GM13976 (cell line): Measurements from ENCODE around the gene UNC5A.

Experiments
- DNase-seq: peaks from one replicate; pipeline ENCODE4 v3.0.0; 2012; ENCODE audit warnings: low spot score
- in situ Hi-C: fragments of 300-500 bp; cut with MboI; formaldehyde crosslinking; loops from one replicate; pipeline ENCODE4 v1.12.0; 2022; ENCODE audit warnings: low sequenced_read_pairs, mixed read lengths, inconsistent platforms; ENCODE audit not compliant: unreplicated experiment
- TF ChIP-seq, protein P1 (sequence below): IDR thresholded peaks from 2 replicates; pipeline ENCODE4 v1.5.1; 2012; ENCODE audit warnings: borderline replicate concordance, mild to moderate bottlenecking; ENCODE audit not compliant: insufficient read depth; ENCODE audit errors: extremely low read depth, missing control alignments, control extremely low read depth

Gene UNC5A

DNA sequence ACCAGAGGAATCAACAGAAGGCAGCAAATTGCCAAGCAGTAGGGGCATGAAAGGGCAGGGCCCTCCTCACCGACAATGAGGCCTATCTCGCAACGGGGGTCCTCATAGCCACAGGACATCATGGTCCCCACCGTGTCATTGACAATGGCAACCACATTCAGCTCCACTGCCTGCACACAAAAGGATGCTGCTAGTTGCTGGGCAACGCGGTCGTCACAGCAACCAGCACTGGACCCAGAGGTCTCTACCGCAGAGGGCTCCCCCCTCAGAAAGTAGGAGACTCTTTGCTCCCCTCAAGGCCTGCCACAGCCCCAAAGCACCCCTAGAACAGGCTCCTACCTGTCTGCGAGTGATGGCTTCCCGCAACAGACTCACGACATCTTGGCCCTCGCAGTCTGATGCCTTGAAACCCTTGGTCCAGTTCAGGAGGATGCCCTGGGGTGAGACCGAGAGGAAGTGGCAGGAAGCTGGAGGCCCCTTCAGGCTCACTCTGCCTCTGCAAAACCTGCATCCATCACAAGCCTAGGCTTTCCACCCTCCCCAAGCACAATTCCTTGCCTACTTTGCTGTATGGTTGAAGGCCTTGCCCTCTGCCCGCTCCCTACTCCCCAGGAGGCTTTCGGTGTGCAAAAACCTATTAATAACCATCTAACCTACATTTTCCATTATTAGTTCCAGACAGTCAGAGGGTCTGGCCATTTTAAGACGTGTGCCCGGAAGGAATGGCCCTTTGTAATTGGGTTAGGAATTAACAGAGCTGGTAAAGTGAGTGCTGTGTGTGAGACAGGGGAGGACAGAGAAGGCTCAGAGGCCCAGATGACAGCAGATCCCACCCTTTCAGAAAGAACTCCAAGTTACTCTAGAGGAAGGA, 73.6 kb downstream of the UNC5A start:
- TF ChIP-seq, protein P1, sequence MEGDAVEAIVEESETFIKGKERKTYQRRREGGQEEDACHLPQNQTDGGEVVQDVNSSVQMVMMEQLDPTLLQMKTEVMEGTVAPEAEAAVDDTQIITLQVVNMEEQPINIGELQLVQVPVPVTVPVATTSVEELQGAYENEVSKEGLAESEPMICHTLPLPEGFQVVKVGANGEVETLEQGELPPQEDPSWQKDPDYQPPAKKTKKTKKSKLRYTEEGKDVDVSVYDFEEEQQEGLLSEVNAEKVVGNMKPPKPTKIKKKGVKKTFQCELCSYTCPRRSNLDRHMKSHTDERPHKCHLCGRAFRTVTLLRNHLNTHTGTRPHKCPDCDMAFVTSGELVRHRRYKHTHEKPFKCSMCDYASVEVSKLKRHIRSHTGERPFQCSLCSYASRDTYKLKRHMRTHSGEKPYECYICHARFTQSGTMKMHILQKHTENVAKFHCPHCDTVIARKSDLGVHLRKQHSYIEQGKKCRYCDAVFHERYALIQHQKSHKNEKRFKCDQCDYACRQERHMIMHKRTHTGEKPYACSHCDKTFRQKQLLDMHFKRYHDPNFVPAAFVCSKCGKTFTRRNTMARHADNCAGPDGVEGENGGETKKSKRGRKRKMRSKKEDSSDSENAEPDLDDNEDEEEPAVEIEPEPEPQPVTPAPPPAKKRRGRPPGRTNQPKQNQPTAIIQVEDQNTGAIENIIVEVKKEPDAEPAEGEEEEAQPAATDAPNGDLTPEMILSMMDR, result no peak
- DNase-seq, result no peak
- in situ Hi-C loops, result no loop called here

DNA sequence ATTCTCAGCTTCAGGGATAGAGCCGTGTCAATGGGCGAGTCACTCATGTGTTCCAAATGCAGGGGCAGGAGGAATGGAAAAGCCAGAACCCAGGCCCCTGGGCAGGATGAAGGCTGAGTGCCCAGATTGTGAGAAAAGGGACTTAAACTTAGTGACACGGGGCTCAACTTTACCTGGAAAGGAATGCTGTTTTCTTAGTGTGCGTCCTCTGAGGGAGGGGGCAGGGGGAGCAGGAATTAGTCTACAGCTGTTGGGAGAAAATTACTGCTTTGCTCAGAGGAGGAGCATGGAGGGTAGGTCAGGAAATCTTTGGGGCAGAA, 74.2 kb downstream of the UNC5A start:
- no peak for DNase-seq
- in situ Hi-C loops, result no loop called here
- TF ChIP-seq, protein P1, result no peak

DNA sequence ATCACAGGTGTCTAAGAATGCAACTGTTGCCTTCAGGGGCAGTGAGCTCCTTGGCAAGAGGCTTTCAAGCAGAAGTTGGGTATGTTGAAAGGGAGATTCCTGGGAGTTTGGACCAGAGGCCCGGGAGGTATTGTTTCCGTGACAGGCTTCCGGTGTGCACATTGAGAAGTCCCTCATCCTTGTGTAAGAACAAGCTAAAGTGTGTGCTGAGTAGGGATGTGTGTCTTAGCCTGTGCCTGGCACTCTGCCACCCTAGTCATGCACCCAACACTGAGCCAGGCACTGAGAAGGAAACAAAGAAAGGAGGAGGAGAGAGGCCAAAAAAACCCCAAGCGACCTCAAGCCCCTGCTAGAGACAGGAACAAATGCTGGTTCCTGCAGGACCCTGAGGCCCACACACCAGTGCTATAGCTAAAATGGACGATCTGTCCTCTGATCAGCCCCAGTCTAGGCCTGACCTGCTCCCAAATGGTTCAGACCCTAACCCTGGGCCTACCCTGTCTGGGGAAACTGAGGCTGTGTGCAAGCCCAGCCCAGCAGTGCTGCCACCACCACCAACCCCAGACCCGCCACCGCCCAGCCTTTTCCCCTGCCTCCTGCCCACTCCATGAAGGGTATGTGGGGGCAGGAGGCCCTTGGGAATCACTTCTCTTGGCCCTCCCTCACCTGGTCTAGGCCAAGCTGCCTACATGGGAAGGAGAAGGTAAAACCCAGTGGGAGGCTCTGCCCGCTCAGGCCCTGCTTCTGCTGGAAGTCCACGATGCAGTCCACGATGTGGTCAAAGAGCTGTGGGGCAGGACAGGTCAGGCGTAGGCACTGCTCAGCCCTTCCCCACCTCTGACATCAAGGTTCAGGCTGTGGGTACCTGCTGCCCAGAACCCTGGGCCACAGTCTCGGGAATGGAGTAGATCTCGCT, 76.2 kb downstream of the UNC5A start:
- in situ Hi-C loops, result no loop called here
- TF ChIP-seq, protein P1, result no peak
- no peak for DNase-seq

DNA sequence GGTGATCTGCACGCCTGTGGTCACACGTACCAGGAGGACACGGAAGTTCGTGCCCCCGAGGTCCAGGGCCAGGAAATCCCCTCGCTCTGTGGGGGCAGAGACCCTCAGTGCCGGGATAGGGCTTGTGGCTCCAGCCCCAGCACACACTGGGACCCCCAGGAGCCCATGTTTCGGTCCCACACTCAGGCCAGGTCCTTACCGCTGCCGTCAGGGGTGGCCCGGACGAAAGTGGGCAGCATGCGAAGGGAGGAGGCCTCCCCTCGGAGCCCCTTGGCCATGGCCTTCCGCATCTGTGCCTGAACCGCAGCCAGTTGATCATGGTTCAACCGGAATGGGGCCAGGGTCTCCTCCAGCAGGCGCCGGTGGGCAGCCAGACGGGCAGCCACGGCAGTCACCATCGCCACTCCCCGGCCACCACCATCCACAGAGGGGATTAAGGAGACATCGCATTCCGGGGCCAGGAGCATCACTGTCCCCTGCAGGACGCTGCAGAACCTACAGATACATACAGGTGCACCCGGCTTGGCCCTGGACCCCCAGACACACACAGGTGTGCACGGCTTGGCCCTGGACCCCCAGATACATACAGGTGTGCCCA, 77.0 kb downstream of the UNC5A start:
- no peak for DNase-seq
- TF ChIP-seq, protein P1, result no peak
- in situ Hi-C loops, result no loop called here

DNA sequence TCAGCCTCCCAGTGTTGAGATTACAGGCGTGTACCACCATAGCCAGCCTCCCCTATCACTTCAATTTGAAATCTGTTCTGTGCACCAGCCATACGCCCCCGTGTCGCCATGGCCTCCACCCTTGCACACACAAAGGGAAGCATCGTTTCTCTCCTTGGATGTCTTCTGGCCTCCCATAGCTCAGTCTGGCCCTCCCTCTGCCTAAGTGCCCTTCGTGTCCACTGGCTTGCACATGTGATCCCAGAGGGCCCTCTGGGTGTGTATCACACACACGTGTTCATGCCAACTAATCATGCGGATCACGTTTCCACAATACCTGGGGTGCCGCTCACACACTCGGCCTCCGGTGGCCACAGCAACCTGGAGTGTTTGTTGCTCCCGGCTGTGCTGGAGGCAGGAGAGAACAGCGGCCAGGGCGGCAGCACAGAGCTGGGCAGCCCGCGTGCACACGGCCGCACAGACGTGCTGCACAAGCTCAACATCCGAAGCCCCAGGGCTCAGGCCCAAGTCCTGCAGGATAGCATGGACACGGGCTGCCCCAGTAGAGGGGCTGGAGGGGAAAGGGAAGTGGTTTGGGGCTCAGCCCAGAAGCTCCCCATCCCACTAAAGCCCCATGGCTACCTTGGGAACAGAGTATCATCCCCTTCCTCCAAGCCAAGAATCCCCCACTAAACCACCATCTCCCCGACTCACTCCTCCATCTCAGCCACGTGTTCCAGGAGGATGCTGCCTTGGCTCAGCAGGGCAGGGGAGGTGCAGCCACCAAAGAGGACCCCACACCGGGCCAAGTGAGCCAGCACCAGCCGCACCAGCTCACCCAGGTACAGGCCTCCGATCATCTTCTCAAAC, 77.9 kb downstream of the UNC5A start:
- TF ChIP-seq, protein P1, result no peak
- DNase-seq, result no peak
- in situ Hi-C loops, result no loop called here

DNA sequence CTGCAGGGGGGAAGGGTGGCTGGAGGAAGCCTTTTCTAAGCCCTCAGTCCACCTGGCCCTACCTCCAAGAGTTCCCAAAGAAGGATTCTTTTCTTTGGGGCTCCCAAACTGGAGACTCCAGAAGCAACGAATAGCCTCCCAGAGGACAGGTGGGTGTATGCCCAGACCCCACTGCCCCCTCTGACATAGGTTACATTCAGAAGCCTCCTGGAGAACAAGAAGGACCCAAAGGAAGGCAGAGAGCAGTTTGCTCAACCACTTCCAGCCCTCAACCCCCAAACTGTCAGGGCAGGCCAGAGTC, 78.5 kb downstream of the UNC5A start:
- no peak for DNase-seq
- TF ChIP-seq, protein P1, result no peak
- in situ Hi-C loops, result no loop called here
